ENCODE measurements around the gene KHDRBS2.

Gene KHDRBS2

GRCh38 chr6:61959196-61959595 lies 326.8 kb downstream of the KHDRBS2 start:
- DNase-seq (ENCODE audit: low spot score), result no peak
- ChIA-PET POLR2A (ENCODE audit: low non-redundant PET) (no interaction called here), CTCF (no interaction called here)
- TF ChIP-seq, protein P1, sequence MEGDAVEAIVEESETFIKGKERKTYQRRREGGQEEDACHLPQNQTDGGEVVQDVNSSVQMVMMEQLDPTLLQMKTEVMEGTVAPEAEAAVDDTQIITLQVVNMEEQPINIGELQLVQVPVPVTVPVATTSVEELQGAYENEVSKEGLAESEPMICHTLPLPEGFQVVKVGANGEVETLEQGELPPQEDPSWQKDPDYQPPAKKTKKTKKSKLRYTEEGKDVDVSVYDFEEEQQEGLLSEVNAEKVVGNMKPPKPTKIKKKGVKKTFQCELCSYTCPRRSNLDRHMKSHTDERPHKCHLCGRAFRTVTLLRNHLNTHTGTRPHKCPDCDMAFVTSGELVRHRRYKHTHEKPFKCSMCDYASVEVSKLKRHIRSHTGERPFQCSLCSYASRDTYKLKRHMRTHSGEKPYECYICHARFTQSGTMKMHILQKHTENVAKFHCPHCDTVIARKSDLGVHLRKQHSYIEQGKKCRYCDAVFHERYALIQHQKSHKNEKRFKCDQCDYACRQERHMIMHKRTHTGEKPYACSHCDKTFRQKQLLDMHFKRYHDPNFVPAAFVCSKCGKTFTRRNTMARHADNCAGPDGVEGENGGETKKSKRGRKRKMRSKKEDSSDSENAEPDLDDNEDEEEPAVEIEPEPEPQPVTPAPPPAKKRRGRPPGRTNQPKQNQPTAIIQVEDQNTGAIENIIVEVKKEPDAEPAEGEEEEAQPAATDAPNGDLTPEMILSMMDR (conservative IDR thresholded peaks at IDR 0.05; ENCODE audit: low read depth), result no peak
- no peak overlapping the region for H3K27ac ChIP-seq

- no peak overlapping the region for H3K27ac ChIP-seq
- TF ChIP-seq, protein P1 (conservative IDR thresholded peaks at IDR 0.05; ENCODE audit: low read depth), result no peak
- DNase-seq (ENCODE audit: low spot score), result no peak
- POLR2A ChIA-PET (ENCODE audit: low non-redundant PET), result no interaction called here
- CTCF ChIA-PET, result no interaction called here
Observed at GRCh38 chr6:61953851-61954250, 332.2 kb downstream of the KHDRBS2 start.

- POLR2A ChIA-PET (ENCODE audit: low non-redundant PET), result no interaction called here
Observed at GRCh38 chr6:61951586-61951985, 334.4 kb downstream of the KHDRBS2 start.

GRCh38 chr6:61950811-61951210 lies 335.2 kb downstream of the KHDRBS2 start:
- TF ChIP-seq, protein P1 (conservative IDR thresholded peaks at IDR 0.05; ENCODE audit: low read depth), result no peak
- ChIA-PET POLR2A (ENCODE audit: low non-redundant PET) (no interaction called here), CTCF (interaction anchor here (0.6 kb wide), 1 partner anchor 76 kb away, joined by 7 read pairs; no protein-coding TSS in a partner anchor)
- no peak for DNase-seq (ENCODE audit: low spot score)
- no peak overlapping the region for H3K27ac ChIP-seq

More at GRCh38 chr6:61951586-61951985, 334.4 kb downstream of the KHDRBS2 start:
- CTCF ChIA-PET, result no interaction called here
- TF ChIP-seq, protein P1 (conservative IDR thresholded peaks at IDR 0.05; ENCODE audit: low read depth), result no peak
- DNase-seq (ENCODE audit: low spot score), result no peak
- no peak overlapping the region for H3K27ac ChIP-seq

GRCh38 chr6:61949971-61950370 lies 336.1 kb downstream of the KHDRBS2 start:
- ChIA-PET POLR2A (ENCODE audit: low non-redundant PET) (no interaction called here), CTCF (no interaction called here)
- no peak for DNase-seq (ENCODE audit: low spot score)
- H3K27ac ChIP-seq, result no peak overlapping the region
- TF ChIP-seq, protein P1 (conservative IDR thresholded peaks at IDR 0.05; ENCODE audit: low read depth), result no peak

DNA sequence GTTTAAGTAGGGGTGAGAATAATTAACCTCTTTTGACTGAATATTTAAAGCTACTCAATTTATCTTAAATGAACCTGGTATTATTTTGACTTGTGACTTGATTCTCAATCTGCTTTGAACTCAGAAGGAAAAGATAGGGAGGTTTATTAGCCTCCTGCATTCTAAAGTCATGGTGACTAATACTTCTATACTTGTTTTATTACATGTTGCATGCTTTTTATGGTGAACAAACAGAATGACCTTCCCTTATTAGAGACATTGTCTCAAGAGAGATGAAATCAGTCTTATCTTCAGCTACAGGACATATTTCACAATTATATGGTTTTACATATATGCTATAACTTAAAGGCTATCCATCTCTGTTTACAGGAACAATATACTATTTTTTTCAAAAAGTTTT lies 336.9 kb downstream of the KHDRBS2 start:
- H3K27ac ChIP-seq, result no peak overlapping the region
- no peak for DNase-seq (ENCODE audit: low spot score)
- CTCF ChIA-PET, result no interaction called here
- POLR2A ChIA-PET (ENCODE audit: low non-redundant PET), result no interaction called here
- TF ChIP-seq, protein P1 (conservative IDR thresholded peaks at IDR 0.05; ENCODE audit: low read depth), result no peak

Measured in RWPE1 (cell line).